ENCODE measurements around the gene SMIM33. TPM values are rescaled to one million over a fixed set of nuclear protein-coding genes. Genes with fewer than 3 reads are reported as not detected.
"Not testable (repeated sequence)": the region's sequence is repeated elsewhere in the genome, so short reads cannot be mapped to it uniquely, and the experiment has no call there.

SMIM33 gene
- total RNA-seq, 1 experiment from 2014 or later = not detected

- TF ChIP-seq, protein P1, sequence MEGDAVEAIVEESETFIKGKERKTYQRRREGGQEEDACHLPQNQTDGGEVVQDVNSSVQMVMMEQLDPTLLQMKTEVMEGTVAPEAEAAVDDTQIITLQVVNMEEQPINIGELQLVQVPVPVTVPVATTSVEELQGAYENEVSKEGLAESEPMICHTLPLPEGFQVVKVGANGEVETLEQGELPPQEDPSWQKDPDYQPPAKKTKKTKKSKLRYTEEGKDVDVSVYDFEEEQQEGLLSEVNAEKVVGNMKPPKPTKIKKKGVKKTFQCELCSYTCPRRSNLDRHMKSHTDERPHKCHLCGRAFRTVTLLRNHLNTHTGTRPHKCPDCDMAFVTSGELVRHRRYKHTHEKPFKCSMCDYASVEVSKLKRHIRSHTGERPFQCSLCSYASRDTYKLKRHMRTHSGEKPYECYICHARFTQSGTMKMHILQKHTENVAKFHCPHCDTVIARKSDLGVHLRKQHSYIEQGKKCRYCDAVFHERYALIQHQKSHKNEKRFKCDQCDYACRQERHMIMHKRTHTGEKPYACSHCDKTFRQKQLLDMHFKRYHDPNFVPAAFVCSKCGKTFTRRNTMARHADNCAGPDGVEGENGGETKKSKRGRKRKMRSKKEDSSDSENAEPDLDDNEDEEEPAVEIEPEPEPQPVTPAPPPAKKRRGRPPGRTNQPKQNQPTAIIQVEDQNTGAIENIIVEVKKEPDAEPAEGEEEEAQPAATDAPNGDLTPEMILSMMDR (conservative IDR thresholded peaks at IDR 0.05) = no peak
- TF ChIP-seq EZH2 (IDR thresholded peaks at IDR 0.05; ENCODE audit: low read depth) = no peak
- Histone ChIP-seq H3K9me2 (ENCODE audit: insufficient read depth) (no peaks in the 10 kb centered on the region), H3K9me3 (ENCODE audit: insufficient read depth, low read depth) (no peaks in the 10 kb centered on the region), H3K27me3 (ENCODE audit: insufficient read depth, low read depth) (no peaks in the 10 kb centered on the region), H3K4me2 (no peak overlapping the region), H3K27ac (no peak overlapping the region), H3K4me1 (replicated peaks; ENCODE audit: insufficient read depth) (peaks cover 11% of the 10 kb centered on the region), H4K20me1 (ENCODE audit: insufficient read depth) (no peaks in the 10 kb centered on the region), H3K36me3 (ENCODE audit: low read depth) (no peaks in the 10 kb centered on the region), H3F3A (ENCODE audit: insufficient read depth, low read depth) (no peaks in the 10 kb centered on the region), H3K4me3 (no peak overlapping the region), H3K79me2 (ENCODE audit: low read depth) (no peaks in the 10 kb centered on the region), H2AFZ (no peak overlapping the region)
- POLR2A ChIA-PET (ENCODE audit: unreplicated experiment) = interaction anchor here (0.6 kb wide), 1 partner anchor 79 kb away, joined by 6 read pairs; no protein-coding TSS in a partner anchor
- no peak for DNase-seq
- BruUV-seq (replicated peaks) = no TSS peak
- CTCF ChIA-PET = no interaction called here
- intact Hi-C loops (cut with micrococcal nuclease; ENCODE audit: unreplicated experiment) = no loop called here
Observed at GRCh38 chr5:139435676-139436075, 35.1 kb upstream of the SMIM33 start.

DNA sequence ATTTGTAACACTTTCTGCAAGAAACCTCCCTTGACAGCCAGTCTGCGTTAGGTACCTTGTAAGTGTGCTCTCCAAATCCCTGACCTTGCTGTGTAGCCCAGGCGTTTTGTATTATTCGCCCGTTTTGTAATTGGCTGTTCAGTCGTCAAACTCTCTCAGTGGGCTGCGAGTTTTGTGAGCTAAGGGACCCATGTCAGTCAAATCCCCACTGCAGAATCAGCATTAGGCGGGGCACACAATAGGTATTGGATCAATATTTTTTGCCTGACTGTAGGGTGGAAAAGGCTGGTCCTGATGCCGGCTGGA lies 32.1 kb upstream of the SMIM33 start:
- Histone ChIP-seq H3K27ac (no peak overlapping the region), H3K9me3 (ENCODE audit: insufficient read depth, low read depth) (no peaks in the 10 kb centered on the region), H3K9me2 (ENCODE audit: insufficient read depth) (no peaks in the 10 kb centered on the region), H3F3A (ENCODE audit: insufficient read depth, low read depth) (no peaks in the 10 kb centered on the region), H4K20me1 (ENCODE audit: insufficient read depth) (no peaks in the 10 kb centered on the region), H3K4me3 (peak overlapping the region; percentile 91), H2AFZ (0 out of 2 replicates have a peak overlapping the region, but pooled peaks have one; percentile 100), H3K27me3 (ENCODE audit: insufficient read depth, low read depth) (no peaks in the 10 kb centered on the region), H3K79me2 (ENCODE audit: low read depth) (no peaks in the 10 kb centered on the region), H3K36me3 (ENCODE audit: low read depth) (no peaks in the 10 kb centered on the region), H3K4me2 (peak overlapping the region; percentile 82), H3K4me1 (replicated peaks; ENCODE audit: insufficient read depth) (peaks cover 11% of the 10 kb centered on the region)
- intact Hi-C loops (cut with micrococcal nuclease; ENCODE audit: unreplicated experiment) = no loop called here
- no TSS peak for BruUV-seq (replicated peaks)
- TF ChIP-seq EZH2 (IDR thresholded peaks at IDR 0.05; ENCODE audit: low read depth) = no peak
- TF ChIP-seq, protein P1 (conservative IDR thresholded peaks at IDR 0.05) = no peak
- CTCF ChIA-PET = no interaction called here
- no peak for DNase-seq
- POLR2A ChIA-PET (ENCODE audit: unreplicated experiment) = no interaction called here

- Histone ChIP-seq H3F3A (ENCODE audit: insufficient read depth, low read depth) (no peaks in the 10 kb centered on the region), H3K9me3 (ENCODE audit: insufficient read depth, low read depth) (no peaks in the 10 kb centered on the region), H3K36me3 (ENCODE audit: low read depth) (no peaks in the 10 kb centered on the region), H2AFZ (peak within 1 kb of the TSS; percentile 100), H3K79me2 (ENCODE audit: low read depth) (no peaks in the 10 kb centered on the region), H3K4me1 (replicated peaks; ENCODE audit: insufficient read depth) (peaks cover 11% of the 10 kb centered on the region), H4K20me1 (ENCODE audit: insufficient read depth) (no peaks in the 10 kb centered on the region), H3K9me2 (ENCODE audit: insufficient read depth) (no peaks in the 10 kb centered on the region), H3K27me3 (ENCODE audit: insufficient read depth, low read depth) (no peaks in the 10 kb centered on the region), H3K4me2 (peak within 1 kb of the TSS; percentile 82), H3K27ac (peak within 1 kb of the TSS; percentile 70), H3K4me3 (peak within 1 kb of the TSS; percentile 91)
- no TSS peak for BruUV-seq (replicated peaks)
- intact Hi-C loops (cut with micrococcal nuclease; ENCODE audit: unreplicated experiment) = no loop called here
- TF ChIP-seq EZH2 (IDR thresholded peaks at IDR 0.05; ENCODE audit: low read depth) = no peak
- TF ChIP-seq, protein P1 (conservative IDR thresholded peaks at IDR 0.05) = no peak
- POLR2A ChIA-PET (ENCODE audit: unreplicated experiment) = interaction anchor here (0.6 to 0.7 kb wide), 3 partner anchors 43 to 63 kb away, joined by 3 to 4 read pairs (median 3); partner anchors contain the start of gene STING1
- peak; percentile 75 to 83 for DNase-seq
- CTCF ChIA-PET = no interaction called here
Observed at GRCh38 chr5:139439013-139439903, 31.5 kb upstream of the SMIM33 start, which contains the start of gene DNAJC18. Gene DNAJC18 (minus strand): TSS chr5:139439525. CDS start chr5:139439445, 80 bp downstream.

DNA sequence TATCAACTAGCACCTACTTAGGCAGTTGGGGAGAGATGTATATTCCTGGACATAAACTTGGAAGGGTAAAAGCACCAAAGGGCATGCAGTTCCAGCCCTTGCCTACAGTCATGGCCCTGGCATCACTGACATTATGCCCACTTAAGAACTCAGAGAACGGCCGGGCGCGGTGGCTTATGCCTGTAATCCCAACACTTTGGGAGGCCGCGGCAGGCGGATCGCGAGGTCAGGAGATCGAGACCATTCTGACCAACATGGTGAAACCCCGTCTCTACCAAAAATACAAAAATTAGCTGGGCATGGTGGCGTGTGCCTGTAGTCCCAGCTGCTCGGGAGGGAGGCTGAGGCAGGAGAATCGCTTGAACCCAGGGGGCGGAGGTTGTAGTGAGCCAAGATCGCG lies 30.4 kb upstream of the SMIM33 start:
- H3K9me3 ChIP-seq (ENCODE audit: insufficient read depth, low read depth); H3K79me2 ChIP-seq (ENCODE audit: low read depth); H2AFZ ChIP-seq; H3K27me3 ChIP-seq (ENCODE audit: insufficient read depth, low read depth); POLR2A ChIA-PET (ENCODE audit: unreplicated experiment); H3K4me2 ChIP-seq; H3K36me3 ChIP-seq (ENCODE audit: low read depth); H4K20me1 ChIP-seq (ENCODE audit: insufficient read depth); H3K9me2 ChIP-seq (ENCODE audit: insufficient read depth); BruUV-seq (replicated peaks); H3K4me3 ChIP-seq; intact Hi-C loops (cut with micrococcal nuclease; ENCODE audit: unreplicated experiment); CTCF ChIA-PET; H3K27ac ChIP-seq; H3F3A ChIP-seq (ENCODE audit: insufficient read depth, low read depth); DNase-seq: not testable (repeated sequence)
- peaks cover 11% of the 10 kb centered on the region for H3K4me1 ChIP-seq (replicated peaks; ENCODE audit: insufficient read depth)
